ENCODE results near the gene UNCX. TPM values are rescaled to one million over a fixed set of nuclear protein-coding genes. Genes with fewer than 3 reads are reported as not detected.
A peak's percentile ranks its signal among the peaks of the same experiment; 100 is the strongest.

The UNCX gene
- total RNA-seq, 2 donors from 2014 or later = 0.13 TPM; not detected in 1

GRCh38 chr7:1214516-1214915, 18.2 kb upstream of the UNCX start:
- no peaks in the 10 kb centered on the region for H3K36me3 ChIP-seq (ENCODE audit: control insufficient read depth, insufficient read depth, low read length)
- H3K4me1 ChIP-seq (ENCODE audit: control insufficient read depth, insufficient read depth, low read length) = no peaks in the 10 kb centered on the region
- no peak overlapping the region for H3K27ac ChIP-seq (ENCODE audit: low read depth, low read length)
- peaks cover 32% of the 10 kb centered on the region for H3K27me3 ChIP-seq (ENCODE audit: control insufficient read depth, insufficient read depth, low read length, poor library complexity, severe bottlenecking)
- Mint-ChIP-seq H3K4me3 (no peak overlapping the region), H3K27ac (no peak overlapping the region), H3K9me3 (no peaks in the 10 kb centered on the region), H3K4me1 (no peaks in the 10 kb centered on the region), H3K36me3 (ENCODE audit: low read depth) (no peaks in the 10 kb centered on the region), H3K27me3 (ENCODE audit: insufficient read depth) (peaks cover 11% of the 10 kb centered on the region)
- 83 to 84% methylated on average over 12 to 18 of the region's 18 CpGs for WGBS, 2 experiments (ENCODE audit: insufficient coverage in 1 of 2, insufficient read length in 1 of 2)
- no peaks in the 10 kb centered on the region for H3K9me3 ChIP-seq (ENCODE audit: control insufficient read depth, low read length)
- no peak for DNase-seq
- H3K9ac ChIP-seq (ENCODE audit: extremely low read depth, low read length, poor library complexity, severe bottlenecking) = no peak overlapping the region
- TF ChIP-seq CTCF (conservative IDR thresholded peaks at IDR 0.05) = no peak
- H3K4me3 ChIP-seq (ENCODE audit: low read length) = no peak overlapping the region

- no peak overlapping the region for H3K27ac ChIP-seq (ENCODE audit: low read depth, low read length)
- H3K27me3 Mint-ChIP-seq (ENCODE audit: insufficient read depth) = peaks cover 49% of the 10 kb centered on the region
- WGBS, 2 experiments (ENCODE audit: insufficient coverage in 1 of 2, insufficient read length in 1 of 2) = 54 to 74% methylated on average over 15 to 24 of the region's 24 CpGs
- H3K36me3 ChIP-seq (ENCODE audit: control insufficient read depth, insufficient read depth, low read length) = no peaks in the 10 kb centered on the region
- TF ChIP-seq CTCF (conservative IDR thresholded peaks at IDR 0.05) = no peak
- H3K4me3 ChIP-seq (ENCODE audit: low read length) = no peak overlapping the region
- H3K9me3 ChIP-seq (ENCODE audit: control insufficient read depth, low read length) = no peaks in the 10 kb centered on the region
- no peak overlapping the region for H3K27ac Mint-ChIP-seq
- DNase-seq = no peak
- H3K4me1 Mint-ChIP-seq = peaks cover 3% of the 10 kb centered on the region
- no peaks in the 10 kb centered on the region for H3K4me1 ChIP-seq (ENCODE audit: control insufficient read depth, insufficient read depth, low read length)
- H3K4me3 Mint-ChIP-seq = no peak overlapping the region
- peaks cover 74% of the 10 kb centered on the region for H3K27me3 ChIP-seq (ENCODE audit: control insufficient read depth, insufficient read depth, low read length, poor library complexity, severe bottlenecking)
- no peak overlapping the region for H3K9ac ChIP-seq (ENCODE audit: extremely low read depth, low read length, poor library complexity, severe bottlenecking)
- H3K36me3 Mint-ChIP-seq (ENCODE audit: low read depth) = no peaks in the 10 kb centered on the region
- H3K9me3 Mint-ChIP-seq = no peaks in the 10 kb centered on the region
These were observed 14.0 kb upstream of the UNCX start for GRCh38 chr7:1218541-1219165.

- 63 to 65% methylated on average over 9 of the region's 9 CpGs for WGBS, 2 experiments (ENCODE audit: insufficient coverage in 1 of 2, insufficient read length in 1 of 2)
- H3K27me3 Mint-ChIP-seq (ENCODE audit: insufficient read depth) = peaks cover 51% of the 10 kb centered on the region
These were observed 13.2 kb upstream of the UNCX start for GRCh38 chr7:1219498-1219897.

More at GRCh38 chr7:1219498-1219897, 13.2 kb upstream of the UNCX start:
- no peak overlapping the region for H3K4me3 ChIP-seq (ENCODE audit: low read length)
- H3K9ac ChIP-seq (ENCODE audit: extremely low read depth, low read length, poor library complexity, severe bottlenecking) = no peak overlapping the region
- no peak for DNase-seq
- H3K9me3 Mint-ChIP-seq = no peaks in the 10 kb centered on the region
- H3K27ac Mint-ChIP-seq = no peak overlapping the region
- no peaks in the 10 kb centered on the region for H3K4me1 ChIP-seq (ENCODE audit: control insufficient read depth, insufficient read depth, low read length)
- TF ChIP-seq CTCF (conservative IDR thresholded peaks at IDR 0.05) = peak; percentile 14
- no peaks in the 10 kb centered on the region for H3K36me3 Mint-ChIP-seq (ENCODE audit: low read depth)
- no peaks in the 10 kb centered on the region for H3K36me3 ChIP-seq (ENCODE audit: control insufficient read depth, insufficient read depth, low read length)
- no peak overlapping the region for H3K27ac ChIP-seq (ENCODE audit: low read depth, low read length)
- H3K27me3 ChIP-seq (ENCODE audit: control insufficient read depth, insufficient read depth, low read length, poor library complexity, severe bottlenecking) = peaks cover 76% of the 10 kb centered on the region
- no peak overlapping the region for H3K4me3 Mint-ChIP-seq
- H3K4me1 Mint-ChIP-seq = peaks cover 3% of the 10 kb centered on the region
- H3K9me3 ChIP-seq (ENCODE audit: control insufficient read depth, low read length) = no peaks in the 10 kb centered on the region
